ENCODE data around the gene ZCCHC2. TPM values are rescaled to one million over a fixed set of nuclear protein-coding genes. Genes with fewer than 3 reads are reported as not detected.

Gene ZCCHC2
- total and polyA plus RNA-seq, 2 of the 8 experiments (the other 6 are each of a cell fraction or from before 2014, with no cell fraction given), result 13.5 to 18.6 TPM

DNA sequence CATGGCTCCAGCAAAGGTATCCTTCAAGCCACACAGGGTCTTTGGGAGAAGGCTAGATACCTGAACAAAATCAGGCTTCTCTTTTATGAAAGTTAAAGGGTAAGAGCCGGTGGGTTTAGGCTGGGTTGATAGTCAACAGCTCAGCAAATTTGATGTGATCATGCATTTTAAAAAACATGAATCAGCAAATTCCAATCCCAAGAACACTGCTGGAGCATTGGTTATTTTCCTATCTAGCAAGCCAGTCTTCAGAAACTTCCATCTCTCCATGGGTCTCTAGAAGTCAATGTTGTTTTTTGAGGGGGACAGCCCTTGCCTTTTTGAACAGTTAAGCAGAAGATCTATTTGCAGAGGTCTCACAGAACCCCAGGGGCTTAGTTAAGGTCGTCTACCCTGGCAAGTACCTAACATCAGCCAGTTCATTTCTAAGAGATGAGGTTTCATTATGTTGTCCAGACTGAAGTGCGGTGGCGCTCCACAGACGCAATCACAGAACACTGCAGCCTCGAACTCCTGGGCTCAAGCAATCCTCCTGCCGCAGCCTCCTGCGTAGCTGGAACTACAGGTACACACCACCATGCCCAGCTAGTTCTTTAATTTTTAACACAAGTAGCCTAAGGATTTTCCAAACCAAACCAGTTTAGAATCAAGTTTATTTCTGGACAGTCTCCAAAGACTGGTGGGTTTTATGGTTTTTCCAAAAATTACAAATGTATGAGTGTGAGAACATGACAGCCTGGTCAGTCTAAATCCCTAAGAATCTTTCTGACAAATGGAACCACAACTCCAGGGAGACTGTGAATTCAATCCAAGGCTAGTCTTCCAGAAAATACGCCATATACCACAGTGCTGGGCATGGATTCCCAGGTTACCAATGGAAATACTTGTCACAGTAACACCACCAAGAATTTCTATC, 4.1 kb upstream of the ZCCHC2 start (continued):
- TF ChIP-seq, protein P1, sequence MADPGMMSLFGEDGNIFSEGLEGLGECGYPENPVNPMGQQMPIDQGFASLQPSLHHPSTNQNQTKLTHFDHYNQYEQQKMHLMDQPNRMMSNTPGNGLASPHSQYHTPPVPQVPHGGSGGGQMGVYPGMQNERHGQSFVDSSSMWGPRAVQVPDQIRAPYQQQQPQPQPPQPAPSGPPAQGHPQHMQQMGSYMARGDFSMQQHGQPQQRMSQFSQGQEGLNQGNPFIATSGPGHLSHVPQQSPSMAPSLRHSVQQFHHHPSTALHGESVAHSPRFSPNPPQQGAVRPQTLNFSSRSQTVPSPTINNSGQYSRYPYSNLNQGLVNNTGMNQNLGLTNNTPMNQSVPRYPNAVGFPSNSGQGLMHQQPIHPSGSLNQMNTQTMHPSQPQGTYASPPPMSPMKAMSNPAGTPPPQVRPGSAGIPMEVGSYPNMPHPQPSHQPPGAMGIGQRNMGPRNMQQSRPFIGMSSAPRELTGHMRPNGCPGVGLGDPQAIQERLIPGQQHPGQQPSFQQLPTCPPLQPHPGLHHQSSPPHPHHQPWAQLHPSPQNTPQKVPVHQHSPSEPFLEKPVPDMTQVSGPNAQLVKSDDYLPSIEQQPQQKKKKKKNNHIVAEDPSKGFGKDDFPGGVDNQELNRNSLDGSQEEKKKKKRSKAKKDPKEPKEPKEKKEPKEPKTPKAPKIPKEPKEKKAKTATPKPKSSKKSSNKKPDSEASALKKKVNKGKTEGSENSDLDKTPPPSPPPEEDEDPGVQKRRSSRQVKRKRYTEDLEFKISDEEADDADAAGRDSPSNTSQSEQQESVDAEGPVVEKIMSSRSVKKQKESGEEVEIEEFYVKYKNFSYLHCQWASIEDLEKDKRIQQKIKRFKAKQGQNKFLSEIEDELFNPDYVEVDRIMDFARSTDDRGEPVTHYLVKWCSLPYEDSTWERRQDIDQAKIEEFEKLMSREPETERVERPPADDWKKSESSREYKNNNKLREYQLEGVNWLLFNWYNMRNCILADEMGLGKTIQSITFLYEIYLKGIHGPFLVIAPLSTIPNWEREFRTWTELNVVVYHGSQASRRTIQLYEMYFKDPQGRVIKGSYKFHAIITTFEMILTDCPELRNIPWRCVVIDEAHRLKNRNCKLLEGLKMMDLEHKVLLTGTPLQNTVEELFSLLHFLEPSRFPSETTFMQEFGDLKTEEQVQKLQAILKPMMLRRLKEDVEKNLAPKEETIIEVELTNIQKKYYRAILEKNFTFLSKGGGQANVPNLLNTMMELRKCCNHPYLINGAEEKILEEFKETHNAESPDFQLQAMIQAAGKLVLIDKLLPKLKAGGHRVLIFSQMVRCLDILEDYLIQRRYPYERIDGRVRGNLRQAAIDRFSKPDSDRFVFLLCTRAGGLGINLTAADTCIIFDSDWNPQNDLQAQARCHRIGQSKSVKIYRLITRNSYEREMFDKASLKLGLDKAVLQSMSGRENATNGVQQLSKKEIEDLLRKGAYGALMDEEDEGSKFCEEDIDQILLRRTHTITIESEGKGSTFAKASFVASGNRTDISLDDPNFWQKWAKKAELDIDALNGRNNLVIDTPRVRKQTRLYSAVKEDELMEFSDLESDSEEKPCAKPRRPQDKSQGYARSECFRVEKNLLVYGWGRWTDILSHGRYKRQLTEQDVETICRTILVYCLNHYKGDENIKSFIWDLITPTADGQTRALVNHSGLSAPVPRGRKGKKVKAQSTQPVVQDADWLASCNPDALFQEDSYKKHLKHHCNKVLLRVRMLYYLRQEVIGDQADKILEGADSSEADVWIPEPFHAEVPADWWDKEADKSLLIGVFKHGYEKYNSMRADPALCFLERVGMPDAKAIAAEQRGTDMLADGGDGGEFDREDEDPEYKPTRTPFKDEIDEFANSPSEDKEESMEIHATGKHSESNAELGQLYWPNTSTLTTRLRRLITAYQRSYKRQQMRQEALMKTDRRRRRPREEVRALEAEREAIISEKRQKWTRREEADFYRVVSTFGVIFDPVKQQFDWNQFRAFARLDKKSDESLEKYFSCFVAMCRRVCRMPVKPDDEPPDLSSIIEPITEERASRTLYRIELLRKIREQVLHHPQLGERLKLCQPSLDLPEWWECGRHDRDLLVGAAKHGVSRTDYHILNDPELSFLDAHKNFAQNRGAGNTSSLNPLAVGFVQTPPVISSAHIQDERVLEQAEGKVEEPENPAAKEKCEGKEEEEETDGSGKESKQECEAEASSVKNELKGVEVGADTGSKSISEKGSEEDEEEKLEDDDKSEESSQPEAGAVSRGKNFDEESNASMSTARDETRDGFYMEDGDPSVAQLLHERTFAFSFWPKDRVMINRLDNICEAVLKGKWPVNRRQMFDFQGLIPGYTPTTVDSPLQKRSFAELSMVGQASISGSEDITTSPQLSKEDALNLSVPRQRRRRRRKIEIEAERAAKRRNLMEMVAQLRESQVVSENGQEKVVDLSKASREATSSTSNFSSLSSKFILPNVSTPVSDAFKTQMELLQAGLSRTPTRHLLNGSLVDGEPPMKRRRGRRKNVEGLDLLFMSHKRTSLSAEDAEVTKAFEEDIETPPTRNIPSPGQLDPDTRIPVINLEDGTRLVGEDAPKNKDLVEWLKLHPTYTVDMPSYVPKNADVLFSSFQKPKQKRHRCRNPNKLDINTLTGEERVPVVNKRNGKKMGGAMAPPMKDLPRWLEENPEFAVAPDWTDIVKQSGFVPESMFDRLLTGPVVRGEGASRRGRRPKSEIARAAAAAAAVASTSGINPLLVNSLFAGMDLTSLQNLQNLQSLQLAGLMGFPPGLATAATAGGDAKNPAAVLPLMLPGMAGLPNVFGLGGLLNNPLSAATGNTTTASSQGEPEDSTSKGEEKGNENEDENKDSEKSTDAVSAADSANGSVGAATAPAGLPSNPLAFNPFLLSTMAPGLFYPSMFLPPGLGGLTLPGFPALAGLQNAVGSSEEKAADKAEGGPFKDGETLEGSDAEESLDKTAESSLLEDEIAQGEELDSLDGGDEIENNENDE (IDR thresholded peaks at IDR 0.05; ENCODE audit: insufficient replicate concordance, low read length), result no peak
- TF ChIP-seq BACH1 (IDR thresholded peaks at IDR 0.05; ENCODE audit: low read length), result peak; percentile 87
